GM15510 (cell line): ENCODE data around the gene BEST3.
A peak's percentile ranks its signal among the peaks of the same experiment; 100 is the strongest.

Experiments
- POLR2A ChIP-seq: IDR thresholded peaks from 3 replicates; pipeline ENCODE4 v1.6.1; 2011; ENCODE audit warnings: borderline replicate concordance; ENCODE audit not compliant: insufficient read length; ENCODE audit errors: extremely low read depth

Gene BEST3

DNA sequence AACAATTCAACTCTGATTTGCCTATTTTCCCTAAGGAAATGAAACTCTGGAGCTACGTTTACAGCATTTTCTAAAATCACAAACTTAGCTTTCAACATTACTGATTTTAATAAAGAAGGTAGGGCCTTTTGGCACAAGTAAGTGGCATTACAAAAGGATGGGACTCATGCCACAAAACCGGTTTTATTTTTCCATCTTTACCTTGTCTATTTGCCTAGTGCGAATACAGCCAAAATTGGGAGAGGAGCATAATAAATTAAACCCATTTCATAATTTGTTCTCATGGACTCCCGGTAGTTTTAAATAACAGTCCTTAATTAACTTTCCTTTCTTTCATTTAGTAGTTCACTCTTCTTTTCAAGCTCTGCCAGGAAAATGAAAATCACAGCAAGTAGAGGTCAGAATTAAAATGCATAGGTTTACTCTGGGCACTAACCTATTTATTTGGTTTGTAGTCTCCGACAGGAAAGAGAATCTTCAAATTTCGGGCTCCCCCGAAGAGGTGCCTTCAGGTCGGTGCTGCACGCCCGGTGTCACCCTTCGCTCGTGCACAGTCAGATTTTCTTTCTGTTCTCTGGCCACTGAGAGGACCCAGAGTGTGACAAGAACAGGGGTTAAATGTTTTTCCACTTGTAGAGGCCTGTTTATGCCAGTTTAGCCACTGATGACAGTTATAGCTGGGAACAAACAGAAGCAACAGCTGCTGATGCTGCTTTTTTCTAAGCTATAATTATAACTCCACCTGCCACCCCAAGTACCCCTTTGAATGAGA is at the start of gene BEST3:
Gene BEST3, minus strand, starts transcription at position 535 of the 772 bp plus-strand sequence. CDS start 1,505 bp downstream, outside the sequence.
- no peak for TF ChIP-seq POLR2A

GRCh38 chr12:69744109-69744508 is 45.0 kb upstream of the BEST3 start:
- TF ChIP-seq POLR2A = no peak

DNA sequence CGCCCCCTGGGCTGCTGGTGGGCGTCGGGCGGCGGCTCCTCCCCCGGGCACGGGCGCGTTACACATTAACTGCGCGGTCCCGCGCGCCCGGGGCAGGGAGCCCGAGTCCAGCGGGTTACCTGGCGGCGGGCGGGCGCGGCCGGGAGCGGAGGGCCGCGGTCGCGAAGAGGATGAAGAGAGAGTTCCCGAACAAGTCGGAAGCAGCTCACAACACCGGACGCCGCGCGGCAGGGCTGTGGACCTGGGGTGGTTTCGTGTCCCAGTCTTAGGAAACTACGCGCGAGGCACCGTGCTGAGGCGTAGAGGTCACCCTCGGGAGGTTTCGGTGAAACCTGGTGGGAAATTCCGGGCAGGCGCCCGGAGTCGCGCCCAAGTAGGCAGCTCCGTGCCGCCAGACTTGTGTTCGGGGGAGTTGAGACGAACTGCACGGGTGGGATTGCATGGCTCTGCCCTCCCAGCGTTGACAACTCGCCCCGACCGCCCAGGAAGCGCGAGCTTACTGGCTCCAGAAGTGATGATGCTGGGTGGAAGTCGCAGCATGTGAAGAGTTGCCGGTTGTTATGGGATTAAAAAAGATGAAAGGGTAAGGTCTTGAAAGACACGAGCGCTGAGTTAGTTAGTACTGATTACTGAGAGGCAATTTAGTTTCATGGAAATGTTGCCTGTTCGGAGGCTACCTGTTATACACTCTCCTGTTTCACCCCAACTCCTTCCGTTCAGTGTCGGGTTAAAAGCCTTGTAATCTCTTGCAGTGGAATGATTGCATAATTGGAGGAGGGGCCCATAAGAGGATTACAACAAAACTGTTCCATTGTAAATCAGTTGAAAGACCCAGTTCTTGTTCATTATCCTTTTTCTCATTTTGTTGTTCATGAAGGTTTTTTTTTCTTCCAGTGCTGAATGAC is 40.4 kb upstream of the BEST3 start:
- TF ChIP-seq POLR2A = no peak

DNA sequence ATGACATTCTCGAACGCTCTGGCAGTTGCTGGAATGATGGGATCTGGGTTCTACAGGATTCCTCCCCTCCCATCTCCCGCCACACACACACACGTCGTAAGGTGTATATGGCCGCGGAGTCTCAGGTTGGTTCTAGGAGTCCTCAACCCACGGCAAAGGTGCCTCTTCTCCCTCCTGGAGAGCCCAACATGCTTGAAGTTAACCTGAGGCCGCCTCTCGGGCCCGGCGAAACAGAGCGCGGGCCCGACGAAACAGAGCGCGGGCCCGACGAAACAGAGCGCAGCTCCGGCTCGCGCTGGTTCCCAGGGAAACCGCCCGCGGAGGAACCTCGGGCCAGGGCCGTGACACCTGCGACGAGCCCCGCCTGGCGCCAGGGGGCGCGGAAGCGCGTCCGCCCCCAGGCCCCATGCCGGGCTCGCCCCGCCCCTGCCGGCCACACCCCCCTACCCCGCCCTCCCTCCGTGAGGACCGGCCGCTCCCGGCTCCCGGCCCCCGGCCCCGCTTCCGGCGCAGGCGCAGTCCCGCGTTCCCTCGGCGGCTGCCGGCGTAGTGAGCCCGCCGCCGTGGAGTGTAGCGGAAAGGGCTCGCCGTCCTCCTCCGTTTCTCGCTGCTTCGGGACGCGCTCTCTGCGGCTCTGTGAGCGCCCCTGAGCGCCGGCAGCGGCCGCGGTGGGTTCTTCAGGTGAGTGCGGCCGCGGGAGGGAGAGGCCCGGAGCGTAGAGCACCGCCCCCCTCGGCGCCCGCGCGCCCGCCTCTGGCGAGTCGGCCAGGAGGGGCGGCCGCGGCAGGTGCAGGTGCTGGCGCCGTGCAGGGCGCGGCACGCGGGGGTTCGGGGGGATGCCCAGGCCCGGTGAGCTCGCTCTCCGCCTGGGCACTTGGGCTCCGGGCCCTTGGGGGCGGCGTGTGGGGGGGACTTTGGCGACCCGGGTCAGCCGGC is 39.5 kb upstream of the BEST3 start, which contains the start of gene RAB3IP:
Gene RAB3IP, plus strand, starts transcription at position 510 of the 936 bp plus-strand sequence. CDS start 16,549 bp downstream, outside the sequence.
- peak; percentile 66 for TF ChIP-seq POLR2A

- TF ChIP-seq POLR2A = no peak
Observed at GRCh38 chr12:69733638-69734037, 34.5 kb upstream of the BEST3 start.

GRCh38 chr12:69732088-69732487 is 33.0 kb upstream of the BEST3 start:
- no peak for TF ChIP-seq POLR2A

GRCh38 chr12:69726922-69727321 is 27.8 kb upstream of the BEST3 start:
- no peak for TF ChIP-seq POLR2A

- TF ChIP-seq POLR2A = no peak
Observed at GRCh38 chr12:69720750-69721149, 21.6 kb upstream of the BEST3 start.

DNA sequence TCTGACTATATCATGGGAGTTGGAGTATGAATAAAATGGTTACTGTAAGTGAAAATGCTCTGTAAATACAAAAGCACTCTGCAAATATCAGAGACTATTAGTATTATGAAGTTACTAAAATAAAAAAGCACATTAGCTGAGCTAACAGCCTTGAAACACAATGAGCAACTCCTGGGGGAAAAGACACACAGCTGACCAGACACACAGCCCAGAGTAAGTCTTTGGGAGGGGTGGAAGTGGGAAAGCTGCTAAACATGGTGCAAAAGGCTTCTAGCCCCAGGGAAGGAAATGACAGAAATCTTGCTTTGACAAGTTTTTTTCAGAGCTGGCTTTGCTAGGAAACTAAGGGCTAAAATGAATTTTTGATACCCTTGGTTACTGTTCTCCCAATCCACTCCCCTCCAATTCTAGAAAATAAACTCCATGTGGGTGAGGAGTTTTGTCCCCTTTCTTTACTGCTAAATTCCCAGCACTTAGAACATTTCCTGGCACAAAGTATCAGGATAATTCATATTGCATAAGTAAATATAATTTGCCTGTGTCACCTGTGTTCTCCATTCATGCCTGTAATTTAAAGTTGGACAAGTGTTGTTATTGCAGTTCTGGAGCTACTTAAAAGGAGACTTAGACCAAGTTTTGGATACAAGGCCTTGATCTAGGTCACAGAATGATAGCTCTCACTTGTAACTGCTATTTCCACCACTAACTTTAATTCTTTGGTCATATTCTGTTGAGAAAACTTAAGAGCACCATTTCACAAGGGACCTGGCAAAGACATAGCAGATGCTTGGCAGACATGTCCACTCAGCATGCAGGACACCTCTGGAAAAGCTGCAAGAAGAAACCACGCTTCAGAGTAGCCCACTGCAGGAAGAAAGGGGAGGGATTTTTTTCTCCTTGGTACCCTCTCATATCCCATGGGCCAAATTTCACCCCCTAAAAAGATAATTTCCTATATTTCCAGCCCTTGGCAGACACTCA is 20.5 kb upstream of the BEST3 start:
- TF ChIP-seq POLR2A = no peak

- TF ChIP-seq POLR2A = no peak
Observed at GRCh38 chr12:69714542-69714941, 15.4 kb upstream of the BEST3 start.

DNA sequence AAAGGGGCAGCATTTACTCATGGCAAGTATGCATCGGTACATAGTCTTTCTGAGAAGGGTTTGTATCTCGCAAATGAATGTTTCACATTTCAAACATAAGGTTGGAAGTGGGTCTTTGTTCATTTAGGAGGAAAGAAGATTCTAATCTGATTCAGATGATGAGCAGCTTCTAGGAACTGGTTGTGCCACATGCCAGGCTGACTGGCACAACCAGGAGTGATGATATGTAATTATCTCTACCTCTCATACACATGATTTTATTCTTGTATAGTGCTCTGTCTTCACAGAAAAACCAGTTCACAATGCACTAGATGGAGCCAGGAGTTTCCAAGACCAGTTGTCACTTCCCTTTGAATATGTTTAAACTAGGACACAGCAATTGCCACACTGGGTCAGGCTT is 13.7 kb upstream of the BEST3 start:
- no peak for TF ChIP-seq POLR2A

- TF ChIP-seq POLR2A = no peak
Observed at GRCh38 chr12:69708649-69709048, 9.5 kb upstream of the BEST3 start.

- TF ChIP-seq POLR2A = no peak
Observed at GRCh38 chr12:69704357-69704756, 5.3 kb upstream of the BEST3 start.
